DND-41 (cell line): ENCODE data around the gene COL6A3.

Experiments used
- CTCF ChIP-seq: IDR thresholded peaks from 2 replicates; pipeline ENCODE4 v1.5.1; 2012; ENCODE audit warnings: borderline replicate concordance, low read length, moderate library complexity, mild to moderate bottlenecking; ENCODE audit not compliant: poor library complexity, severe bottlenecking; ENCODE audit errors: extremely low read depth
- EZH2 ChIP-seq: IDR thresholded peaks from 3 replicates; pipeline ENCODE4 v1.6.1; 2012; ENCODE audit warnings: borderline replicate concordance, low read depth, mild to moderate bottlenecking, moderate library complexity, low read length, inconsistent platforms; ENCODE audit not compliant: severe bottlenecking

GRCh38 chr2:237307474-237307873 lies 106.5 kb downstream of the COL6A3 start:
- no peak for TF ChIP-seq EZH2
- TF ChIP-seq CTCF, result no peak
